NCI-H2196 (cell line): Measurements from ENCODE around the gene CROT.

Source experiments
- DNase-seq: peaks from one replicate; lab custom pipeline; 2025; ENCODE audit not compliant: unreplicated experiment; lab: John Stamatoyannopoulos, UW

CROT gene

GRCh38 chr7:87413029-87413428, 67.6 kb downstream of the CROT start:
- DNase-seq: no peak

DNA sequence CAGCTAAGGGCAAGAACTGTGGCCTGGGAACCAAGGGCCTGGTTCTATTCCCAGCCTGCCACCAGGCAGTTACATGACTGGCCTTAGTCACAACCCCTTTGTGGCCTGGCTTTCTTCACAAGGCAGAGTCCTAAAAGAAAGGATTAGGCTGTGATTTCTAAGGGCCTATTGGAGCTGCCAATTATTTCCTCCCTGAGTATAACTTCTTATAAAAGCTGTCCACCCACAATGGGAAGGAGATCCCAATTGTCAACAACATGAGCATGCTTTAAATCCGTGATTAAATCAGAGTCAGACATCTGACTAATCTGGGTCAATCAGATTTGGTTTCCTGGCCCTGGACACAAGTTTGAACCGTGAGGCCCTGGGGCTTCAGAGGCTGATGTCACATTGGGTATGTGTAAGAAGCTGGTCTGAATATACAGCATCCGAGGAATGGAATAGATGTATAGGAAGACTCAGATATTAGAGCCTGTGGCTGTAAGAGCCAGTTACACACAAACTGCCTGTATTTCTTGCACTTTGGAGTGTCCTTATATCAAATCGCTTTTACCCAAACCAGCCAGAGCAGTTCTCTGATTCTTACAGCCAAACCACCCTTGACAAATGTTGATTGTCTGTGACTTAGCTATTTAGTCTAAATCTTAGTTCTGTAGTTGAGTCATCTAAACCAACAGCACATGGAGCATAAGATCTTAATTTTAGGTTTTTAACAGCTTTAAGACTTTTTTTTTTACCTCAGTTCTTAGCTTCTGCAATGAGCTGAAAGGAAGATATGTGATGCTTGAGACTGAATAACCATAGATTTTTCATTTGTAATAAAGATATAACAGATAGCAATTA, 68.7 kb downstream of the CROT start:
- DNase-seq: no peak

GRCh38 chr7:87414794-87415188, 69.3 kb downstream of the CROT start:
- no peak for DNase-seq

- peak; percentile 73 for DNase-seq
These were observed 71.5 kb downstream of the CROT start for GRCh38 chr7:87416682-87417587.

- DNase-seq: no peak
These were observed 74.7 kb downstream of the CROT start for GRCh38 chr7:87420173-87420572.

- no peak for DNase-seq
These were observed 78.6 kb downstream of the CROT start for GRCh38 chr7:87424075-87424474.

- no peak for DNase-seq
These were observed 80.7 kb downstream of the CROT start for GRCh38 chr7:87426160-87426559.

DNA sequence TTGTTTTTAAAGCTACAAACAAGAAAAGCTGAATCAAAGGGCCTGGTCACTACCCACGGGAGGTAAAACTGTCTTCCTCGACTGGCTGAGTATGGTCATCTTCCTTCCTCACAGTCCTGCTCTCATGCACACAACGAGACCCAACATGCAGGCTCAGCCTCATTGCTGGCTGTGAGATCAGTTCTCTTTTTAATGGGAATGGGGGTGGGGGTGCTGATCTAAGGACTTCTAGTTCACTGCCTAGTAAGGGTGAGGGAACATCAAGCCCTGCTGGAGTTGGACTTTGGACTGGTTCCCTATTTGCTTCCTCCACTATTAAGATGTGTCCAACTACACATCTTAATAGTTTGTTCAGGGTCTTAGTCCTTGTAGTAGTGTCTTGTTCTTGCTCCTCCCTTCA, 81.8 kb downstream of the CROT start:
- no peak for DNase-seq

DNA sequence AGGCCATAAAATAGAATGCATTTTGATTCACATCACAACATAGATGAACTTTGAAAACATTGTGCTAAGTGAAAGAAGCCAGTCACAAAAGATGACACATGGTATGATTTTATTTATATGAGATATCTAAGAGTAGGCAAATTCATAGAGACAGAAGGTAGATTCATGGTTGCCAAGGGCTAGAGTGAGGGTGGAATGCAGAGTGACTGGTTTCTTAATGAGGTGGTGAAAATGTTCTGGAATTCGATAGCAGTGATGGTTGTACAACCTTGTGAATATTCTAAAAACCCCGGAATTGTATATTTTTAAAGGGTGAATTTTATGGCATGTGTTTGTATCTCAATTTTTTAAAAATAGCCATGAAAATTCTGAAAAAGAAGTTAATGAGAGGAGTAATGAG, 87.1 kb downstream of the CROT start:
- DNase-seq: no peak

- no peak for DNase-seq
These were observed 90.1 kb downstream of the CROT start for GRCh38 chr7:87435546-87435945.

DNA sequence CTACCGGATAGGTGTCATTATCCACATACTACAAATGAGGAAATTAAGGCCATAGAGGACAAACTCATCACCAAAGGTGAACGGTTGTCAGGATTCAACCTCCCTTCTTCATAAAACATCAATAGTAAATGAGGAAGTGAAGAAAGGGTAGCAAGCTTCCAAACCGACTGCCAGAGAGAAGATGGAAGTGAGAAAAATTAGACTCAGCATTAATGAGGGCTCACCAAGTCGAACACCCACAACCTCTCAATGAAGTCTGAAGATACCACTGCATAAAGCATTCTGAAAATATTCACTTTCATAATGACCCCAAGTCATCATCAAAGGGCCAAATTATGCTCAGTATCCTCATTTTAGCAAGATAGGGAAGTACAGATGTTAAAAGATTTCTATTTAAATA, 100.4 kb downstream of the CROT start:
- DNase-seq: no peak

DNA sequence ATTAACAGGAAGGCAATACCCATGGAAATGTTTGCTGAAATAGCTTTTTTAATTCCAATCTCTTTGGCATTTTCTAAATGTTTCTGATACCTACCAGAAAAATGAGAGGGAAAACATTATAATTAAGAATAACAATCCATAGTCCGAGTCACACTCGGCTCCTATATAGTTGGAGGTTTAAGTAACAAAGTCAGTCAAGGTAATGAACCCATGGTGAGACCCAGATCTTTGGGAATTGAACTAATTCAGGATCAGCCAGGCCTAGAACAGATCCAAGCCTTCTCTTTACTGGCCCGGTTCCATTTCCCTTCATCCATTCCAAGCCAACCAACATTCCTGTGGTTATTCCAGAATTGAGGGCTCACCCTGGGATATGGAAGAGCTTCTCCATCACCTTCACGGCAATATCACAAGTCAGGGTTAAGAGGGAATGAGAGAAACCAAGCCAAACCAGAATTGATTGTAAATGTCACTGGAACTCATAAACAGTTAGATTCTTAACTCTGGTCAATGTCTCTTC, 101.7 kb downstream of the CROT start:
- DNase-seq: no peak

DNA sequence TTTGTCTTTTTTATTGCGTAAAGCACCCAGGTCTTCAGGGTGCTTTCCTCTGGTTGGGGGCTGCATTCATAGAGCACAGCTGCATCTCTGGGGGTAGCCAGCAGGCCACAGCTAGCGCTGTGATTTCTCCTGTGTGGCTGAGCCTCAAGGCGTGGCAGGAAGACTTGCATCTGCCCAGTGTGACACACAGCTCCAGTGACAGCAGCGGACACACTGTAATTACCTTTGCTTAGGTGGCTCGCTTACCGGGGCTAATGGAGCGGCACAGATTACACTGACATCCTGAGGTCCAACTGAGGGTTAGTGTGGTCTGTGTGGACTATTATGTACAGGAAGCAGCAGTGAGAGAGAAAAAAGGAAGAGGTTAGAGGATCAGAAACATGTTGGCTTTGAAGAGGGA, 102.9 kb downstream of the CROT start:
- no peak for DNase-seq
